Liver (tissue), 9 donors: ENCODE results near the gene CBX2. TPM values are rescaled to one million over a fixed set of nuclear protein-coding genes. Genes with fewer than 3 reads are reported as not detected.

Experiments
- DNase-seq: peaks from one replicate; pipeline ENCODE4 v3.0.0-alpha.2; 2017; ENCODE audit warnings: low spot score
- H3K27ac ChIP-seq, 2 donors: one replicate each; pipeline ENCODE4 v1.7.0; 2013; ENCODE audit warnings: inconsistent platforms in 2 of 2, low read length in 2 of 2, control low read depth in 1 of 2, low read depth in 1 of 2, mild to moderate bottlenecking in 1 of 2
- H3K27me3 ChIP-seq, 4 donors: one replicate each; pipeline versions ENCODE4 v1.6.1 to v1.7.0; 2013; ENCODE audit warnings: low read length in 3 of 4, inconsistent platforms in 1 of 4, mild to moderate bottlenecking in 1 of 4, moderate library complexity in 1 of 4; ENCODE audit not compliant: control insufficient read depth in 4 of 4, insufficient read depth in 4 of 4
- H3K36me3 ChIP-seq, 4 donors: one replicate each; pipeline versions ENCODE4 v1.6.1 to v1.7.0; 2013; ENCODE audit warnings: low read length in 3 of 4, mild to moderate bottlenecking in 3 of 4, low read depth in 1 of 4, moderate library complexity in 1 of 4; ENCODE audit not compliant: control insufficient read depth in 4 of 4, insufficient read depth in 3 of 4
- H3K4me1 ChIP-seq, 4 donors: one replicate each; pipeline versions ENCODE4 v1.6.1 to v1.7.0; 2013; ENCODE audit warnings: low read length in 3 of 4, mild to moderate bottlenecking in 3 of 4, moderate library complexity in 1 of 4; ENCODE audit not compliant: control insufficient read depth in 4 of 4, insufficient read depth in 4 of 4
- H3K4me3 ChIP-seq, 3 donors: one replicate each; pipeline versions ENCODE4 v1.6.1 to v1.7.0; 2013; ENCODE audit warnings: low read length in 3 of 3, control low read depth in 1 of 3, low read depth in 1 of 3, mild to moderate bottlenecking in 1 of 3
- H3K9ac ChIP-seq, 2 donors: one replicate each; pipeline ENCODE4 v1.7.0; 2013; ENCODE audit warnings: low read length in 2 of 2, mild to moderate bottlenecking in 2 of 2, moderate library complexity in 2 of 2, control low read depth in 1 of 2, low read depth in 1 of 2
- H3K9me3 ChIP-seq, 4 donors: one replicate each; pipeline versions ENCODE4 v1.6.1 to v1.7.0; 2013; ENCODE audit warnings: low read length in 3 of 4; ENCODE audit not compliant: control insufficient read depth in 4 of 4
- EGR1 ChIP-seq, 2 donors: IDR thresholded peaks; 2 replicates each; pipeline ENCODE4 v1.6.1; 2016 to 2018; ENCODE audit warnings: antibody characterized with exemption in 2 of 2, low read depth in 2 of 2
- FOXA1 ChIP-seq: IDR thresholded peaks from 2 replicates; pipeline ENCODE4 v1.6.1; 2016; ENCODE audit warnings: antibody characterized with exemption
- FOXA2 ChIP-seq: IDR thresholded peaks from 2 replicates; pipeline ENCODE4 v1.6.1; 2016; ENCODE audit warnings: antibody characterized with exemption
- GABPA ChIP-seq, 2 donors: IDR thresholded peaks in 1 of 2; conservative IDR thresholded peaks in 1 of 2; 2 replicates each; pipeline ENCODE4 v1.6.1; 2016; ENCODE audit warnings: antibody characterized with exemption in 2 of 2, mild to moderate bottlenecking in 1 of 2, moderate library complexity in 1 of 2
- HNF4A ChIP-seq, 2 donors: conservative IDR thresholded peaks; 2 replicates each; pipeline ENCODE4 v1.6.1; 2016; ENCODE audit warnings: antibody characterized with exemption in 2 of 2, mild to moderate bottlenecking in 2 of 2
- HNF4G ChIP-seq: IDR thresholded peaks from 2 replicates; pipeline ENCODE4 v1.6.1; 2016; ENCODE audit warnings: antibody characterized with exemption
- JUND ChIP-seq, 2 donors: IDR thresholded peaks; 2 replicates each; pipeline ENCODE4 v1.6.1; 2016; ENCODE audit warnings: antibody characterized with exemption in 2 of 2
- MAX ChIP-seq: IDR thresholded peaks from 2 replicates; pipeline ENCODE4 v1.6.1; 2016; ENCODE audit warnings: antibody characterized with exemption
- NR2F2 ChIP-seq: IDR thresholded peaks from 2 replicates; pipeline ENCODE4 v1.6.1; 2016; ENCODE audit warnings: antibody characterized with exemption
- RAD21 ChIP-seq, 2 donors: IDR thresholded peaks; 2 replicates each; pipeline ENCODE4 v1.6.1; 2016; ENCODE audit warnings: antibody characterized with exemption in 2 of 2, mild to moderate bottlenecking in 2 of 2
- REST ChIP-seq: IDR thresholded peaks from 2 replicates; pipeline ENCODE4 v1.6.1; 2016; ENCODE audit warnings: antibody characterized with exemption, mild to moderate bottlenecking
- RXRA ChIP-seq, 2 donors: IDR thresholded peaks; 2 replicates each; pipeline ENCODE4 v1.6.1; 2017 to 2018; ENCODE audit warnings: antibody characterized with exemption in 2 of 2, mild to moderate bottlenecking in 1 of 2
- TAF1 ChIP-seq: conservative IDR thresholded peaks from 2 replicates; pipeline ENCODE4 v1.6.1; 2016; ENCODE audit warnings: antibody characterized with exemption, mild to moderate bottlenecking
- YY1 ChIP-seq: IDR thresholded peaks from 2 replicates; pipeline ENCODE4 v1.6.1; 2016; ENCODE audit warnings: antibody characterized with exemption, mild to moderate bottlenecking
- ZBTB33 ChIP-seq: IDR thresholded peaks from 2 replicates; pipeline ENCODE4 v1.6.1; 2016; ENCODE audit warnings: antibody characterized with exemption
- WGBS: extraction: QIAGEN DNeasy Blood & Tissue Kit; methylation state at CpG from one replicate; pipeline ENCODE4 v1.1.7; 2013; 5-methylcytosine and 5-hydroxymethylcytosine counted together
- polyA plus RNA-seq, 2 donors: library from polyadenylated mRNA; stranded (reverse) in 1 of 2; unstranded in 1 of 2; fragments of 200-250 nt in 1 of 2; fragments of >200 nt in 1 of 2; fragmentation: Nextera tagmentation in 1 of 2; extraction: Ambion mirVana in 1 of 2; gene quantifications; one replicate each; pipeline versions ENCODE4 v1.2.1 to v1.2.3, GENCODE V29; 2013 to 2015
- total RNA-seq, 2 donors: library from RNA; depleted of rRNA; stranded (reverse); fragments of >200 nt; gene quantifications; one replicate each; pipeline ENCODE4 v1.2.3, GENCODE V29; 2014
- TF ChIP-seq, protein P1 (sequence below): fragments of 150-350 bp; IDR thresholded peaks from 2 replicates; pipeline ENCODE4 v1.5.1; 2017; ENCODE audit warnings: improper control_type of control experiment, low read depth, low read length; ENCODE audit not compliant: missing input control
- TF ChIP-seq, protein P2 (sequence below): IDR thresholded peaks from 2 replicates; pipeline ENCODE4 v1.6.1; 2016; ENCODE audit warnings: antibody characterized with exemption
- donor health status: healthy.
- donor health status: healthy.
- donor health status: healthy.
- donor health status: healthy.
- donor health status: healthy.

CBX2 gene
- total and polyA plus RNA-seq, 4 donors, result 0.33 to 2.4 (median 0.53) TPM

DNA sequence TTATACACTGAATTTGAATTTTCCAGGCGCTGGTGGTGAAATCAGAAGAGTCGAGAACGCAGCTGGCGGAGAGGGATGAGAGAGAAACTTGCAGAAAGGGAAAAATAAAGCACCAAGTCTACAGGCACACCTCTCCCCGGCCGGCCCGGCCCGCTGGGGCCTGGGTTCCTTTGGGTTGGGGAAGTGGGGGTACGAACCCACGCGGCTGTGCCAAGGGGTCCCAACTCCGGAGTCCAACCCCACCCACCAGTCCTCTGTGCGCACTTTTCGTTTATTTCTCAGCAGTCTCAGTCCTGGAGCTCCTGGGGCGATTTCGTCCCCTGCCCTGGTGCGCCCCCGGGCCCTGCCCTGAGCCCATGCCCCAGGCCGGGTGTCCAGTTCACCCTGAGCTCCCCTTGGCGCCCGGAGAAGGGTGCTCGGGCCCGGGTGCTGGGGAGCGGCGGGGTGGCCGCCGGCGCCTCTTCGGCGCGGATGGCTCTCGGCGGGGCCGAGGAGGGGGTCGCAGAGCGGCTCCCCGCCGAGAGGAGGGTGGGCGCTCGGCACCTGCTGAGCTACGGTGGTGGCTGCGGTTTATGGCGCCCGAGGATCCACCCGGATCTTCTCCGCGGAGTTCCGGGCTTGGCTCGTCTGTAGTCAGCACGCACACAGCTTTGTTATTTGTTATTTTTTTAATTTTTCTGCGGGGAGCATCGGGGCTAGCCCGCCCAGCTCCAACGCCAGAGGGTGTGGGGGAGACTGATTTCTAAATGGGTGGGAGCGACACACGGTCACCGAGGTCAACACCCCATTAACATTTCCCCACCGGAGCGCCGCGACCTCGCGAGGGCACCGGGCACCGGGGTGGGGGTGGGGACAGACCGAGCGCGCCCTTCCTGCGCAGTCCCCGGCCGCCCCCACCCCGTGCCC, 34.7 kb downstream of the CBX2 start:
- Histone ChIP-seq H3K27me3 (peaks cover 0 to 37% (median 13%) of the 10 kb centered on the region in 4 donors), H3K27ac (no peak overlapping the region), H3K36me3 (no peaks in the 10 kb centered on the region), H3K9ac (no peak overlapping the region), H3K4me1 (peaks cover 3 to 28% (median 22%) of the 10 kb centered on the region in 4 donors), H3K4me3 (peak overlapping the region in 1 of 3 donors; percentile 51), H3K9me3 (no peaks in the 10 kb centered on the region)
- TF ChIP-seq YY1 (no peak), EGR1 (IDR thresholded peaks at IDR 0.05; ENCODE audit: low read depth in 2 of 2) (no peak), NR2F2 (no peak), RXRA (IDR thresholded peaks at IDR 0.05) (no peak), MAX (no peak), HNF4A (conservative IDR thresholded peaks at IDR 0.05) (no peak), GABPA (IDR thresholded peaks at IDR 0.05 in 1 of 2, conservative IDR thresholded peaks at IDR 0.05 in 1 of 2) (no peak), ZBTB33 (no peak), TAF1 (no peak), FOXA2 (no peak), RAD21 (IDR thresholded peaks at IDR 0.05) (no peak), JUND (IDR thresholded peaks at IDR 0.05) (no peak)
- TF ChIP-seq, protein P1, sequence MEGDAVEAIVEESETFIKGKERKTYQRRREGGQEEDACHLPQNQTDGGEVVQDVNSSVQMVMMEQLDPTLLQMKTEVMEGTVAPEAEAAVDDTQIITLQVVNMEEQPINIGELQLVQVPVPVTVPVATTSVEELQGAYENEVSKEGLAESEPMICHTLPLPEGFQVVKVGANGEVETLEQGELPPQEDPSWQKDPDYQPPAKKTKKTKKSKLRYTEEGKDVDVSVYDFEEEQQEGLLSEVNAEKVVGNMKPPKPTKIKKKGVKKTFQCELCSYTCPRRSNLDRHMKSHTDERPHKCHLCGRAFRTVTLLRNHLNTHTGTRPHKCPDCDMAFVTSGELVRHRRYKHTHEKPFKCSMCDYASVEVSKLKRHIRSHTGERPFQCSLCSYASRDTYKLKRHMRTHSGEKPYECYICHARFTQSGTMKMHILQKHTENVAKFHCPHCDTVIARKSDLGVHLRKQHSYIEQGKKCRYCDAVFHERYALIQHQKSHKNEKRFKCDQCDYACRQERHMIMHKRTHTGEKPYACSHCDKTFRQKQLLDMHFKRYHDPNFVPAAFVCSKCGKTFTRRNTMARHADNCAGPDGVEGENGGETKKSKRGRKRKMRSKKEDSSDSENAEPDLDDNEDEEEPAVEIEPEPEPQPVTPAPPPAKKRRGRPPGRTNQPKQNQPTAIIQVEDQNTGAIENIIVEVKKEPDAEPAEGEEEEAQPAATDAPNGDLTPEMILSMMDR, result no peak
- TF ChIP-seq, protein P2, sequence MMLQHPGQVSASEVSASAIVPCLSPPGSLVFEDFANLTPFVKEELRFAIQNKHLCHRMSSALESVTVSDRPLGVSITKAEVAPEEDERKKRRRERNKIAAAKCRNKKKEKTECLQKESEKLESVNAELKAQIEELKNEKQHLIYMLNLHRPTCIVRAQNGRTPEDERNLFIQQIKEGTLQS, result no peak
- WGBS, result 5% methylated on average over 72 of the region's 72 CpGs
- DNase-seq, result no peak

- Histone ChIP-seq H3K27ac (no peak overlapping the region), H3K4me1 (peaks cover 3 to 28% (median 22%) of the 10 kb centered on the region in 4 donors), H3K4me3 (peak overlapping the region in 1 of 3 donors; percentile 51), H3K9me3 (no peaks in the 10 kb centered on the region), H3K27me3 (peaks cover 0 to 30% (median 7%) of the 10 kb centered on the region in 4 donors), H3K36me3 (no peaks in the 10 kb centered on the region), H3K9ac (no peak overlapping the region)
- DNase-seq, result no peak
- TF ChIP-seq ZBTB33 (no peak), REST (no peak), RAD21 (IDR thresholded peaks at IDR 0.05) (no peak), TAF1 (no peak), HNF4G (no peak), MAX (no peak), FOXA1 (no peak), GABPA (IDR thresholded peaks at IDR 0.05 in 1 of 2, conservative IDR thresholded peaks at IDR 0.05 in 1 of 2) (no peak), EGR1 (IDR thresholded peaks at IDR 0.05; ENCODE audit: low read depth in 2 of 2) (no peak), NR2F2 (no peak), HNF4A (conservative IDR thresholded peaks at IDR 0.05) (no peak), YY1 (no peak), RXRA (IDR thresholded peaks at IDR 0.05) (no peak)
- TF ChIP-seq, protein P2, result no peak
- 3% methylated on average over 89 of the region's 89 CpGs for WGBS
Measured at GRCh38 chr17:79813297-79814126, 35.6 kb downstream of the CBX2 start.
